ENCODE results near the gene SRPK2. TPM values are rescaled to one million over a fixed set of nuclear protein-coding genes. Genes with fewer than 3 reads are reported as not detected.

Gene SRPK2
- total RNA-seq, 1 experiment from 2014 or later = 50.5 TPM

DNA sequence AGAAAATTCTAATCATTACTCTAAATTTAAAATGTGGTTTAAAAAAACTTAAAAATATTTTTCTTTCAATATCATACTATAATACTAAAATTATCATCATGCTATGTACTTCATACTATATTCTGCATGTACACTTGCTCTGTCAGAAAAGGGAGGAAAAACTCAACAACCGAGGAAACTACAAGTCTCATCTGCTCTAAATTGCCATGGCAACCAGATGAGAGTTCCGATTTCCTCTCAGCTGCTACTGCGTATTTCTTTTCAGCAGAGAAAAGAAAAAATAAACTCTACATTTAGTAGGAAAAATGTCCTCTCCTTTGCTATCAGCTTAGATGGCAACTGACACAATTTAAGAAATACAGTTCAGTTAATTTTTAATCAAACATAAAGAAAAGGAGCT is 178.9 kb downstream of the SRPK2 start:
- ChIA-PET CTCF (interaction anchor here (1.2 kb wide), 1 partner anchor 42 kb away, joined by 3 read pairs; no protein-coding TSS in a partner anchor), POLR2A (interaction anchor here (0.6 kb wide), 1 partner anchor 38 kb away, joined by 6 read pairs; no protein-coding TSS in a partner anchor)
- Mint-ChIP-seq H3K27ac (no peak overlapping the region), H3K27me3 (ENCODE audit: low read depth) (no peaks in the 10 kb centered on the region), H3K36me3 (peaks cover 4% of the 10 kb centered on the region; the same call in 1 of the 2 replicates), H3K9me3 (peaks cover 12% of the 10 kb centered on the region), H3K4me1 (peaks cover 27% of the 10 kb centered on the region), H3K4me3 (no peak overlapping the region)
- TF ChIP-seq, protein P1, sequence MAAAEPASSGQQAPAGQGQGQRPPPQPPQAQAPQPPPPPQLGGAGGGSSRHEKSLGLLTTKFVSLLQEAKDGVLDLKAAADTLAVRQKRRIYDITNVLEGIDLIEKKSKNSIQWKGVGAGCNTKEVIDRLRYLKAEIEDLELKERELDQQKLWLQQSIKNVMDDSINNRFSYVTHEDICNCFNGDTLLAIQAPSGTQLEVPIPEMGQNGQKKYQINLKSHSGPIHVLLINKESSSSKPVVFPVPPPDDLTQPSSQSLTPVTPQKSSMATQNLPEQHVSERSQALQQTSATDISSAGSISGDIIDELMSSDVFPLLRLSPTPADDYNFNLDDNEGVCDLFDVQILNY (CRISPR knock-in tag; IDR thresholded peaks at IDR 0.05) = no peak
- TF ChIP-seq ZNF121 (CRISPR knock-in tag; IDR thresholded peaks at IDR 0.05) = no peak
- TF ChIP-seq, protein P2, sequence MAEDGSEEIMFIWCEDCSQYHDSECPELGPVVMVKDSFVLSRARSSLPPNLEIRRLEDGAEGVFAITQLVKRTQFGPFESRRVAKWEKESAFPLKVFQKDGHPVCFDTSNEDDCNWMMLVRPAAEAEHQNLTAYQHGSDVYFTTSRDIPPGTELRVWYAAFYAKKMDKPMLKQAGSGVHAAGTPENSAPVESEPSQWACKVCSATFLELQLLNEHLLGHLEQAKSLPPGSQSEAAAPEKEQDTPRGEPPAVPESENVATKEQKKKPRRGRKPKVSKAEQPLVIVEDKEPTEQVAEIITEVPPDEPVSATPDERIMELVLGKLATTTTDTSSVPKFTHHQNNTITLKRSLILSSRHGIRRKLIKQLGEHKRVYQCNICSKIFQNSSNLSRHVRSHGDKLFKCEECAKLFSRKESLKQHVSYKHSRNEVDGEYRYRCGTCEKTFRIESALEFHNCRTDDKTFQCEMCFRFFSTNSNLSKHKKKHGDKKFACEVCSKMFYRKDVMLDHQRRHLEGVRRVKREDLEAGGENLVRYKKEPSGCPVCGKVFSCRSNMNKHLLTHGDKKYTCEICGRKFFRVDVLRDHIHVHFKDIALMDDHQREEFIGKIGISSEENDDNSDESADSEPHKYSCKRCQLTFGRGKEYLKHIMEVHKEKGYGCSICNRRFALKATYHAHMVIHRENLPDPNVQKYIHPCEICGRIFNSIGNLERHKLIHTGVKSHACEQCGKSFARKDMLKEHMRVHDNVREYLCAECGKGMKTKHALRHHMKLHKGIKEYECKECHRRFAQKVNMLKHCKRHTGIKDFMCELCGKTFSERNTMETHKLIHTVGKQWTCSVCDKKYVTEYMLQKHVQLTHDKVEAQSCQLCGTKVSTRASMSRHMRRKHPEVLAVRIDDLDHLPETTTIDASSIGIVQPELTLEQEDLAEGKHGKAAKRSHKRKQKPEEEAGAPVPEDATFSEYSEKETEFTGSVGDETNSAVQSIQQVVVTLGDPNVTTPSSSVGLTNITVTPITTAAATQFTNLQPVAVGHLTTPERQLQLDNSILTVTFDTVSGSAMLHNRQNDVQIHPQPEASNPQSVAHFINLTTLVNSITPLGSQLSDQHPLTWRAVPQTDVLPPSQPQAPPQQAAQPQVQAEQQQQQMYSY (CRISPR knock-in tag; IDR thresholded peaks at IDR 0.05) = no peak
- no peak for TF ChIP-seq ETV6 (CRISPR knock-in tag; IDR thresholded peaks at IDR 0.05)
- no peak for TF ChIP-seq GRHL2 (CRISPR knock-in tag; IDR thresholded peaks at IDR 0.05; ENCODE audit: insufficient replicate concordance, severe bottlenecking)
- no peak for TF ChIP-seq TEAD1 (CRISPR knock-in tag; IDR thresholded peaks at IDR 0.05)
- TF ChIP-seq RORB (CRISPR knock-in tag; IDR thresholded peaks at IDR 0.05) = no peak
- TF ChIP-seq NFYB (CRISPR knock-in tag; conservative IDR thresholded peaks at IDR 0.05; ENCODE audit: low read depth) = no peak
- no peak for TF ChIP-seq FOXK1 (CRISPR knock-in tag; IDR thresholded peaks at IDR 0.05)
- TF ChIP-seq, protein P3, sequence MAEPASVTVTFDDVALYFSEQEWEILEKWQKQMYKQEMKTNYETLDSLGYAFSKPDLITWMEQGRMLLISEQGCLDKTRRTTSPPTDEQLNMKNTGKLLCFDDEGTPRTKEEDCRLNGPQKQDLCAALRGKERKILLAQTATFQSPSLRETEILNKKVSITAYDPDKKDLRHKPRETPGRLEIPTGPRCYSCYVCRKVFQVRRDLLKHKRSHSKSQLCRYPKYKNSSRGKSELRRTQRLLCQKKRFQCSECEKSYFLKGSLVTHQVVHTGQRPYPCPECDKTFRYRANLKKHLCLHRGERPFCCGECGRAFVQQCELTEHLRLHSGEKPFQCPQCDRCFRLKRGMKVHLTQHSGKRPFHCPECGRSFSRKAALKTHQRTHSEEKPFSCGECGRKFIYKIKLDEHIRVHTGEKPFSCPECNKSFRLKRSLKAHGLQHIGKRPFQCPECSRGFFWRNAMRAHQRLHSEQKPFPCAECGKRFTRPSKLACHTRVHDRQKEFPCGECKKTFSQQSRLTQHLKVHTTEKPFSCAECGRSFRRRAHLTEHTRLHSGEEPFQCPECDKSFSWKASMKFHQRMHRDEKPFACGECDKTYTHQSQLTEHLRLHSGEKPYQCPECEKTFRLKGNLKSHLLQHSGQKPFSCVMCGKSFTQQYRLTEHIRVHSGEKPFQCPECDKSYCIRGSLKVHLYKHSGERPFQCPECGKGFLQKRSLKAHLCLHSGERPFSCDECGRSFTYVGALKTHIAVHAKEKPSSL (CRISPR knock-in tag; conservative IDR thresholded peaks at IDR 0.05) = no peak
- no peak for TF ChIP-seq ZNF232 (CRISPR knock-in tag; IDR thresholded peaks at IDR 0.05)
- no peak for TF ChIP-seq TEAD4 (CRISPR knock-in tag; IDR thresholded peaks at IDR 0.05)
- no peak for TF ChIP-seq NR3C1 (CRISPR knock-in tag; conservative IDR thresholded peaks at IDR 0.05; ENCODE audit: low read depth)
- TF ChIP-seq, protein P4, sequence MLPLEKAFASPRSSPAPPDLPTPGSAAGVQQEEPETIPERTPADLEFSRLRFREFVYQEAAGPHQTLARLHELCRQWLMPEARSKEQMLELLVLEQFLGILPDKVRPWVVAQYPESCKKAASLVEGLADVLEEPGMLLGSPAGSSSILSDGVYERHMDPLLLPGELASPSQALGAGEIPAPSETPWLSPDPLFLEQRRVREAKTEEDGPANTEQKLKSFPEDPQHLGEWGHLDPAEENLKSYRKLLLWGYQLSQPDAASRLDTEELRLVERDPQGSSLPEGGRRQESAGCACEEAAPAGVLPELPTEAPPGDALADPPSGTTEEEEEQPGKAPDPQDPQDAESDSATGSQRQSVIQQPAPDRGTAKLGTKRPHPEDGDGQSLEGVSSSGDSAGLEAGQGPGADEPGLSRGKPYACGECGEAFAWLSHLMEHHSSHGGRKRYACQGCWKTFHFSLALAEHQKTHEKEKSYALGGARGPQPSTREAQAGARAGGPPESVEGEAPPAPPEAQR (CRISPR knock-in tag; IDR thresholded peaks at IDR 0.05) = no peak
- TF ChIP-seq, protein P5, sequence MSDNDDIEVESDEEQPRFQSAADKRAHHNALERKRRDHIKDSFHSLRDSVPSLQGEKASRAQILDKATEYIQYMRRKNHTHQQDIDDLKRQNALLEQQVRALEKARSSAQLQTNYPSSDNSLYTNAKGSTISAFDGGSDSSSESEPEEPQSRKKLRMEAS (CRISPR knock-in tag; IDR thresholded peaks at IDR 0.05) = no peak
- TF ChIP-seq, protein P6, sequence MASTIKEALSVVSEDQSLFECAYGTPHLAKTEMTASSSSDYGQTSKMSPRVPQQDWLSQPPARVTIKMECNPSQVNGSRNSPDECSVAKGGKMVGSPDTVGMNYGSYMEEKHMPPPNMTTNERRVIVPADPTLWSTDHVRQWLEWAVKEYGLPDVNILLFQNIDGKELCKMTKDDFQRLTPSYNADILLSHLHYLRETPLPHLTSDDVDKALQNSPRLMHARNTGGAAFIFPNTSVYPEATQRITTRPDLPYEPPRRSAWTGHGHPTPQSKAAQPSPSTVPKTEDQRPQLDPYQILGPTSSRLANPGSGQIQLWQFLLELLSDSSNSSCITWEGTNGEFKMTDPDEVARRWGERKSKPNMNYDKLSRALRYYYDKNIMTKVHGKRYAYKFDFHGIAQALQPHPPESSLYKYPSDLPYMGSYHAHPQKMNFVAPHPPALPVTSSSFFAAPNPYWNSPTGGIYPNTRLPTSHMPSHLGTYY (CRISPR knock-in tag; IDR thresholded peaks at IDR 0.05) = no peak
- TF ChIP-seq, protein P7, sequence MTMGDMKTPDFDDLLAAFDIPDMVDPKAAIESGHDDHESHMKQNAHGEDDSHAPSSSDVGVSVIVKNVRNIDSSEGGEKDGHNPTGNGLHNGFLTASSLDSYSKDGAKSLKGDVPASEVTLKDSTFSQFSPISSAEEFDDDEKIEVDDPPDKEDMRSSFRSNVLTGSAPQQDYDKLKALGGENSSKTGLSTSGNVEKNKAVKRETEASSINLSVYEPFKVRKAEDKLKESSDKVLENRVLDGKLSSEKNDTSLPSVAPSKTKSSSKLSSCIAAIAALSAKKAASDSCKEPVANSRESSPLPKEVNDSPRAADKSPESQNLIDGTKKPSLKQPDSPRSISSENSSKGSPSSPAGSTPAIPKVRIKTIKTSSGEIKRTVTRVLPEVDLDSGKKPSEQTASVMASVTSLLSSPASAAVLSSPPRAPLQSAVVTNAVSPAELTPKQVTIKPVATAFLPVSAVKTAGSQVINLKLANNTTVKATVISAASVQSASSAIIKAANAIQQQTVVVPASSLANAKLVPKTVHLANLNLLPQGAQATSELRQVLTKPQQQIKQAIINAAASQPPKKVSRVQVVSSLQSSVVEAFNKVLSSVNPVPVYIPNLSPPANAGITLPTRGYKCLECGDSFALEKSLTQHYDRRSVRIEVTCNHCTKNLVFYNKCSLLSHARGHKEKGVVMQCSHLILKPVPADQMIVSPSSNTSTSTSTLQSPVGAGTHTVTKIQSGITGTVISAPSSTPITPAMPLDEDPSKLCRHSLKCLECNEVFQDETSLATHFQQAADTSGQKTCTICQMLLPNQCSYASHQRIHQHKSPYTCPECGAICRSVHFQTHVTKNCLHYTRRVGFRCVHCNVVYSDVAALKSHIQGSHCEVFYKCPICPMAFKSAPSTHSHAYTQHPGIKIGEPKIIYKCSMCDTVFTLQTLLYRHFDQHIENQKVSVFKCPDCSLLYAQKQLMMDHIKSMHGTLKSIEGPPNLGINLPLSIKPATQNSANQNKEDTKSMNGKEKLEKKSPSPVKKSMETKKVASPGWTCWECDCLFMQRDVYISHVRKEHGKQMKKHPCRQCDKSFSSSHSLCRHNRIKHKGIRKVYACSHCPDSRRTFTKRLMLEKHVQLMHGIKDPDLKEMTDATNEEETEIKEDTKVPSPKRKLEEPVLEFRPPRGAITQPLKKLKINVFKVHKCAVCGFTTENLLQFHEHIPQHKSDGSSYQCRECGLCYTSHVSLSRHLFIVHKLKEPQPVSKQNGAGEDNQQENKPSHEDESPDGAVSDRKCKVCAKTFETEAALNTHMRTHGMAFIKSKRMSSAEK (CRISPR knock-in tag; IDR thresholded peaks at IDR 0.05; ENCODE audit: borderline replicate concordance) = no peak
- TF ChIP-seq, protein P8, sequence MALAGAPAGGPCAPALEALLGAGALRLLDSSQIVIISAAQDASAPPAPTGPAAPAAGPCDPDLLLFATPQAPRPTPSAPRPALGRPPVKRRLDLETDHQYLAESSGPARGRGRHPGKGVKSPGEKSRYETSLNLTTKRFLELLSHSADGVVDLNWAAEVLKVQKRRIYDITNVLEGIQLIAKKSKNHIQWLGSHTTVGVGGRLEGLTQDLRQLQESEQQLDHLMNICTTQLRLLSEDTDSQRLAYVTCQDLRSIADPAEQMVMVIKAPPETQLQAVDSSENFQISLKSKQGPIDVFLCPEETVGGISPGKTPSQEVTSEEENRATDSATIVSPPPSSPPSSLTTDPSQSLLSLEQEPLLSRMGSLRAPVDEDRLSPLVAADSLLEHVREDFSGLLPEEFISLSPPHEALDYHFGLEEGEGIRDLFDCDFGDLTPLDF (CRISPR knock-in tag; IDR thresholded peaks at IDR 0.05) = no peak
- TF ChIP-seq, protein P9, sequence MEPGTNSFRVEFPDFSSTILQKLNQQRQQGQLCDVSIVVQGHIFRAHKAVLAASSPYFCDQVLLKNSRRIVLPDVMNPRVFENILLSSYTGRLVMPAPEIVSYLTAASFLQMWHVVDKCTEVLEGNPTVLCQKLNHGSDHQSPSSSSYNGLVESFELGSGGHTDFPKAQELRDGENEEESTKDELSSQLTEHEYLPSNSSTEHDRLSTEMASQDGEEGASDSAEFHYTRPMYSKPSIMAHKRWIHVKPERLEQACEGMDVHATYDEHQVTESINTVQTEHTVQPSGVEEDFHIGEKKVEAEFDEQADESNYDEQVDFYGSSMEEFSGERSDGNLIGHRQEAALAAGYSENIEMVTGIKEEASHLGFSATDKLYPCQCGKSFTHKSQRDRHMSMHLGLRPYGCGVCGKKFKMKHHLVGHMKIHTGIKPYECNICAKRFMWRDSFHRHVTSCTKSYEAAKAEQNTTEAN (CRISPR knock-in tag; IDR thresholded peaks at IDR 0.05) = no peak
- DNase-seq (ENCODE audit: low spot score) (no peak), ATAC-seq (no peak)
